Heart right ventricle (tissue), 16 donors: Measurements from ENCODE around the gene LCTL. TPM values are rescaled to one million over a fixed set of nuclear protein-coding genes. Genes with fewer than 3 reads are reported as not detected.
A peak's percentile ranks its signal among the peaks of the same experiment; 100 is the strongest.
"Not testable (repeated sequence)": the region's sequence is repeated elsewhere in the genome, so short reads cannot be mapped to it uniquely, and the experiment has no call there.

Experiments used
- ATAC-seq, 8 donors: fragments of 200-7000 bp; cut with Tn5 transposase; one replicate each; pipeline ENCODE4 v1.9.1; 2020; ENCODE audit warnings: mild to moderate bottlenecking in 8 of 8, moderate library complexity in 8 of 8, moderate number of reproducible peaks in 1 of 8
- DNase-seq, 2 donors: peaks; one replicate each; pipeline ENCODE4 v3.0.0-alpha.2; 2020
- H3K27ac ChIP-seq, 10 donors: fragments of 200-600 bp; sonication (generic) in 2 of 10; one replicate each; pipeline versions ENCODE4 v1.5.0 to v1.8.0; 2020 to 2022; ENCODE audit warnings: mild to moderate bottlenecking in 3 of 10
- H3K27me3 ChIP-seq, 7 donors: fragments of 200-600 bp; one replicate each; pipeline ENCODE4 v1.8.0; 2021 to 2022; ENCODE audit warnings: mild to moderate bottlenecking in 2 of 7
- H3K36me3 ChIP-seq, 9 donors: fragments of 200-600 bp; sonication (generic) in 1 of 9; one replicate each; pipeline versions ENCODE4 v1.5.0 to v1.8.0; 2020 to 2022; ENCODE audit warnings: mild to moderate bottlenecking in 2 of 9
- H3K4me1 ChIP-seq, 9 donors: fragments of 200-600 bp; sonication (generic) in 1 of 9; one replicate each; pipeline versions ENCODE4 v1.5.0 to v1.8.0; 2020 to 2022; ENCODE audit warnings: mild to moderate bottlenecking in 4 of 9
- H3K4me3 ChIP-seq, 10 donors: fragments of 200-600 bp; sonication (generic) in 2 of 10; one replicate each; pipeline versions ENCODE4 v1.5.0 to v1.8.0; 2020 to 2022; ENCODE audit warnings: mild to moderate bottlenecking in 7 of 10, moderate library complexity in 2 of 10
- H3K9me3 ChIP-seq, 11 donors: fragments of 200-600 bp in 10 of 11; sonication (generic) in 2 of 11; one replicate each; pipeline versions ENCODE4 v1.5.0 to v1.8.0; 2013 to 2022; ENCODE audit warnings: mild to moderate bottlenecking in 2 of 11, control low read depth in 1 of 11, moderate library complexity in 1 of 11
- CTCF ChIP-seq, 9 donors: fragments of 200-600 bp; sonication (generic) in 2 of 9; IDR thresholded peaks; one replicate each; pipeline versions ENCODE4 v1.5.0 to v1.8.0; 2021 to 2022; ENCODE audit warnings: antibody characterized with exemption in 9 of 9, mild to moderate bottlenecking in 5 of 9, moderate library complexity in 1 of 9
- WGBS, 2 donors: extraction: QIAGEN DNeasy Blood & Tissue Kit; methylation state at CpG; one replicate each; pipeline ENCODE4 v1.1.7; 2013; ENCODE audit warnings: inconsistent platforms in 1 of 2; 5-methylcytosine and 5-hydroxymethylcytosine counted together
- intact Hi-C, 10 donors: fragments of 100-400 bp; cut with DNase I; formaldehyde crosslinking; loops; one replicate each; pipeline versions ENCODE4 v1.11.1 to v1.14.2; 2022
- polyA plus RNA-seq, 2 donors: library from polyadenylated mRNA; stranded (reverse); fragments of 200-250 nt; gene quantifications; one replicate each; pipeline ENCODE4 v1.2.3, GENCODE V29; 2013
- total RNA-seq, 10 donors: library from RNA; stranded (reverse); fragmentation: NEBNext Ultra II Directional in 3 of 10; extraction: Animal tissue kit (Norgen Biotek cat#: 25700) in 3 of 10; gene quantifications; one replicate each; pipeline versions ENCODE4 v1.2.1 to v1.2.4, GENCODE V29; 2021 to 2023
- donor health status: Arrhythmogenic right ventricular cardiomyopathy.
- donor health status: ischemic (EF 13 %, LVEDD 7.1; RV severe dilation, severe dysfunction).
- donor health status: healthy with polysubstance abuse.
- donor health status: DM: no; HTN: yes; CAD: no.
- donor health status: DM: no; HTN: no; CAD: no.
- donor health status: ischemic (EF 25% LVEDD 6.9; RV normal size, moderate dysfunction).
- donor health status: ischemic (EF 25% LVEDD 5.7; RV mildly dilated, moderate dysfunction).
- donor health status: healthy.
- donor health status: DM: yes; HTN: yes; CAD: no.
- donor health status: Ischemic cardiomyopathy.
- donor health status: ischemic (EF 35%, LVEDD 5.7; RV mildly dilated, moderate dysfunction).
- donor health status: nonischemic (EF 11% LVEDD 7.7; RV severe dilation, severe dysfunction).
- donor health status: DM: yes; HTN: yes; CAD: no.
- donor health status: PGD.
- donor health status: ischemic (EF 29% LVEDD 5.4; RV normal size, mild dysfunction).
- donor health status: nonischemic (EF 23%, LVEDD 6.1; RV moderate dilation, normal function).

Gene LCTL
- total and polyA plus RNA-seq, 12 donors = 0.16 TPM; not detected in 11

GRCh38 chr15:66591322-66591862 is 25.6 kb upstream of the LCTL start:
- no peak for ATAC-seq
- no peak overlapping the region for H3K4me3 ChIP-seq
- DNase-seq = no peak
- H3K9me3 ChIP-seq = no peaks in the 10 kb centered on the region
- peaks cover 0 to 11% (median 8%) of the 10 kb centered on the region in 9 donors for H3K4me1 ChIP-seq
- H3K36me3 ChIP-seq = no peaks in the 10 kb centered on the region
- peaks cover 0 to 2% (median 0%) of the 10 kb centered on the region in 7 donors for H3K27me3 ChIP-seq
- 86 to 92% methylated on average over 4 of the region's 4 CpGs for WGBS, 2 donors
- H3K27ac ChIP-seq = no peak overlapping the region
- intact Hi-C loops = no loop called here
- no peak for TF ChIP-seq CTCF (IDR thresholded peaks at IDR 0.05)

GRCh38 chr15:66590435-66590834 is 24.6 kb upstream of the LCTL start:
- no peak overlapping the region for H3K4me3 ChIP-seq
- H3K9me3 ChIP-seq = no peaks in the 10 kb centered on the region
- H3K27ac ChIP-seq = no peak overlapping the region
- 85 to 86% methylated on average over 2 of the region's 2 CpGs for WGBS, 2 donors
- H3K36me3 ChIP-seq = no peaks in the 10 kb centered on the region
- TF ChIP-seq CTCF (IDR thresholded peaks at IDR 0.05) = no peak
- H3K4me1 ChIP-seq = peaks cover 0 to 11% (median 8%) of the 10 kb centered on the region in 9 donors
- peaks cover 0 to 10% (median 0%) of the 10 kb centered on the region in 7 donors for H3K27me3 ChIP-seq
- ATAC-seq = no peak
- DNase-seq = no peak
- intact Hi-C loops = no loop called here

- H3K4me3 ChIP-seq, intact Hi-C loops, DNase-seq, H3K9me3 ChIP-seq, H3K36me3 ChIP-seq, H3K27ac ChIP-seq, ATAC-seq: not testable (repeated sequence)
- Histone ChIP-seq H3K27me3 (peaks cover 0 to 18% (median 0%) of the 10 kb centered on the region in 7 donors), H3K4me1 (peaks cover 0 to 11% (median 8%) of the 10 kb centered on the region in 9 donors)
- 88 to 89% methylated on average over 6 of the region's 6 CpGs for WGBS, 2 donors
Measured at GRCh38 chr15:66589429-66589828, 23.6 kb upstream of the LCTL start.

GRCh38 chr15:66588971-66589370 is 23.2 kb upstream of the LCTL start:
- peaks cover 0 to 11% (median 8%) of the 10 kb centered on the region in 9 donors for H3K4me1 ChIP-seq
- H3K4me3 ChIP-seq = no peak overlapping the region
- no peak for ATAC-seq
- no peak overlapping the region for H3K27ac ChIP-seq
- H3K9me3 ChIP-seq = no peaks in the 10 kb centered on the region
- TF ChIP-seq CTCF (IDR thresholded peaks at IDR 0.05) = no peak
- WGBS, 2 donors = 80 to 82% methylated on average over 8 of the region's 8 CpGs
- no peak for DNase-seq
- H3K36me3 ChIP-seq = no peaks in the 10 kb centered on the region
- H3K27me3 ChIP-seq = peaks cover 0 to 19% (median 0%) of the 10 kb centered on the region in 7 donors
- intact Hi-C loops = no loop called here

GRCh38 chr15:66588537-66588936 is 22.7 kb upstream of the LCTL start:
- no peak for TF ChIP-seq CTCF (IDR thresholded peaks at IDR 0.05)
- intact Hi-C loops = no loop called here
- DNase-seq (no peak), ATAC-seq (peak in 2 of 8 donors; percentile 18 to 39)
- H3K4me1 ChIP-seq = peaks cover 0 to 11% (median 8%) of the 10 kb centered on the region in 9 donors
- 58 to 63% methylated on average over 5 of the region's 5 CpGs for WGBS, 2 donors
- H3K27ac ChIP-seq = no peak overlapping the region
- H3K9me3 ChIP-seq = no peaks in the 10 kb centered on the region
- no peak overlapping the region for H3K4me3 ChIP-seq
- H3K36me3 ChIP-seq = no peaks in the 10 kb centered on the region
- peaks cover 0 to 19% (median 0%) of the 10 kb centered on the region in 7 donors for H3K27me3 ChIP-seq
